GM19455 (cell line): ENCODE data around the gene NRM.
"Not testable (repeated sequence)": the region's sequence is repeated elsewhere in the genome, so short reads cannot be mapped to it uniquely, and the experiment has no call there.

Experiments
- ATAC-seq: cut with Tn5 transposase; IDR thresholded peaks from one replicate; pipeline ENCODE4 v1.9.1; 2021; ENCODE audit not compliant: unreplicated experiment

The NRM gene, protein sequence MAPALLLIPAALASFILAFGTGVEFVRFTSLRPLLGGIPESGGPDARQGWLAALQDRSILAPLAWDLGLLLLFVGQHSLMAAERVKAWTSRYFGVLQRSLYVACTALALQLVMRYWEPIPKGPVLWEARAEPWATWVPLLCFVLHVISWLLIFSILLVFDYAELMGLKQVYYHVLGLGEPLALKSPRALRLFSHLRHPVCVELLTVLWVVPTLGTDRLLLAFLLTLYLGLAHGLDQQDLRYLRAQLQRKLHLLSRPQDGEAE

DNA sequence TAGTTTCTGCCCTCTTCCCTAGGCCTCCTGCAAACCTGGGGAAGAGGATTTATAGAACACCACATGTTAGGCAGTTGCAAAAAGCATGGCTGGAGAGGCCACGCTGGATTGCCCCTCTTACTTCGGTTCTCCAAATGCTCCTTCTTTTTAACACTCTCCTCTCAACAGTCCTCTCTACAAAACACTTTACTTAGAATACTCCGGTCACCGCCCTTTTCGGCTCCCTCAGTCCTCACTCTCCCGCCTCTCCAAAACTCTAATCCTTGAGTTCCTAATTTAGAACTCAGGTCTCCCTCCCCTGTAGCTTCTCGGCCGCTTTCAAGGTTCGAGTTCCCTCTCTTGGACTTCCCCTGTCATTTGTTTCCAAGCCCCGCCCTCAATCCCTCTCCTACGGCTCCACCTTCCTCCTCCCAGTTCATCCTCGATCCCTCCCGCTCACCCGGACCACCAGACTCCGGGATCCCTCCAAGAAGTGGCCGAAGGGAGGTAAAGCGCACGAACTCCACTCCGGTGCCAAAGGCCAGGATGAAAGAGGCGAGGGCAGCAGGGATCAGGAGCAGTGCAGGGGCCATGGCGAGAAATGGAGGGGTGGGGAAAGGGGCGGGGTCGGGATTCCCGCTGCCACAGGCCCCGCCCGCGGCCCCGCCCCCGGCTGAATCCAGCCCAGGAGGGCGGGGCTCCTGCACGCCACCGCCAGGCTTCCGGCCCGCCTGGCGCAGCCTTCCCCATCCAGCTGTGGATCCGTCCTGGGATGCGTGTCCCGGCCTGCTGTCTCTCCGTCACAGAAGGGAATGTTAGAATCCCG, at the start of gene NRM:
TSS of gene NRM (minus strand) at position 582 of the 805 bp plus-strand sequence. CDS start at position 572, 10 bp downstream.
- ATAC-seq = no peak

DNA sequence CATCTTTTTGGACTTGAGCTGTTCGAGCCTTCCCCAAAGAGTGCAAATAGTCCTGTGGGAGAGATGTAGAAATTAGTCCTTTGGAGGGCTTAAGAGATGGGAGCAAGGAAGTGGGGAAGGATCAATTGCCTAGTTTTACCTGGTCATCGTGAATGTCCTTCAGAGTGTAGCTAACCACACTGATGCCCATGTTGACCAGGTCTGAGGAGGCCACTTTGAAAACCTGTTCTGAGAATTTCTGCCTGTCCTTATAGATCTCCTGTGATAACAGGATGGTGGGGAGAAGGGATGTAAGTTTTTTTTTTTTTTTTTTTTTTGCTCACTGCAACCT, 49.7 kb upstream of the NRM start:
- no peak for ATAC-seq

DNA sequence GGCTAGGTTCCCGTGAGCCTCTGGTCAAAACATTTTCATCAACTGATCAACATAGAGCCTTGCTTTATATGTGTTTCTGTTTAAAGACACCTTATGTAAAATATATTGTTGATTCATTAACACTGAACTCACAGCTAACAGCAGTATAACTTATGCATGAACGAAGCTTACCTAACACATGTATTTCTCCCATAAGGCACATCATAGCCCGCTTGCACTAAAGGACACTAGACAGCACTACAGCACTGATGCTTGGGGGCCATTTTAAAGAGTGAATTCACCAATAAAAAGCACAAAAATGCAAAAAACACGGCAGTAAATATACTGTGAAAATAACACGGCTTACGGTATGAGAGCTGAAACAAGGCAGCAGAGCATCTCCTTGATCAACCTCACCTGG, 47.7 kb upstream of the NRM start:
- no peak for ATAC-seq

DNA sequence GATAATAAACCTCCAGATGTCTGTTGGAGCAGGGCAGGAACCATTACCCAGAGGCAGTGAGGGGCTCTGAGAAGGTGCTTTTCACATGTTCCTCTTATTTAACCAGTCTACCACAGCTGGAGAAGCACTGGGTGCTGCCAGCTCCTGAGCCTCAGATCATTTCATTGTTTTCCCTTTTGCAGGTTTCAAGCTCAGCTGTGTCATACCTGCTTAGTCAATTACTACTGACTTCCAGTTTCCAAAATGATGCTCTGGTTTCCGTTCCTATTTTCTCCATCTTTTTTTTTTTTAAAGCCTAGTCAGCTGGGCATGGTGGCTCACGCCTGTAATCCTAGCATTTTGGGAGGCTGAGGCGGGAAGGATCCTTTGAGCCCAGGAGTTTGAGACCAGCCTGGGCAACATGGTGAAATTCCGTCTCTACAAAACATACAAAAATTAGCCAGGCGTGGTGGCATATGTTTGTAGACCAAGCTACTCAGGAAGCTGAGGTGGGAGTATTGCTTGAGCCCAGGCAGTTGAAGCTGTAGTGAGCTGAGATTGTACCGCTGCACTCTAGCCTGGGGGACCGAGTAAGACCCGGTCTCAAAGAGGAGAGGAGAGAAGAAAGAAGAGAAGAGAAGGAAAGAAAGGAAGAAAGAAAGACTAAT, 45.0 kb upstream of the NRM start:
- no peak for ATAC-seq

DNA sequence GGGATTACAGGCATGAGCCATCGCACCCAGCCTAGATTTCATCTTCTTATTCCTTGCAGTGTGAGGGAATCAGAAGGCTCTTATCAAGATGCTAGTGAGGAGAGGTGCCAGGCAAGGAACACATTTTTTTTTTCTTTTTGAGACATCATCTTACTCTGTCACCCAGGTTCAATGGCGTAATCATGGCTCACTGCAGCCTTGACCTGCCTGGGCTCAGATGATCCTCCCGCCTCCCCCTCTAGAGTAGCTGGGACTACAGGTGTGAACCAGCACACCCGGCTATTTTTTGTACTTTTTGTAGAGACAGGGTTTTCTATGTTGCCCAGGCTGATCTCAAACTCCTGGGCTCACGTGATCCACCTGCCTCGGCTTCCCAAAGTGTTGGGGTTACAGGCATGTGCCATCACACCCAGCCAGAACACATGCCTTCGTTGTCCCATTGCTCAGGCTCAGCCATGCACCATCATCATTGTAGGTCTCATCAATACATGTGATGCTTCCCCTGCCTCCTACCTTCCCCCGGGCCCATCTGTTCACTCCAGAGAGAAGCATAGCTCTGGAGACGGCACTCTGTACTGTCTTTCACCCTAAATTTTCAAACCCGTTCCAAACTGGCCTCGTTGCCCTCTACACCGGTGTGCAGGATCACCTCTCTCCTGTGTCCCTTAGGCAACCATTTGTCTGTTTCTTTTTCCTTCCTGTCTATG, 41.6 kb upstream of the NRM start:
- ATAC-seq = no peak

DNA sequence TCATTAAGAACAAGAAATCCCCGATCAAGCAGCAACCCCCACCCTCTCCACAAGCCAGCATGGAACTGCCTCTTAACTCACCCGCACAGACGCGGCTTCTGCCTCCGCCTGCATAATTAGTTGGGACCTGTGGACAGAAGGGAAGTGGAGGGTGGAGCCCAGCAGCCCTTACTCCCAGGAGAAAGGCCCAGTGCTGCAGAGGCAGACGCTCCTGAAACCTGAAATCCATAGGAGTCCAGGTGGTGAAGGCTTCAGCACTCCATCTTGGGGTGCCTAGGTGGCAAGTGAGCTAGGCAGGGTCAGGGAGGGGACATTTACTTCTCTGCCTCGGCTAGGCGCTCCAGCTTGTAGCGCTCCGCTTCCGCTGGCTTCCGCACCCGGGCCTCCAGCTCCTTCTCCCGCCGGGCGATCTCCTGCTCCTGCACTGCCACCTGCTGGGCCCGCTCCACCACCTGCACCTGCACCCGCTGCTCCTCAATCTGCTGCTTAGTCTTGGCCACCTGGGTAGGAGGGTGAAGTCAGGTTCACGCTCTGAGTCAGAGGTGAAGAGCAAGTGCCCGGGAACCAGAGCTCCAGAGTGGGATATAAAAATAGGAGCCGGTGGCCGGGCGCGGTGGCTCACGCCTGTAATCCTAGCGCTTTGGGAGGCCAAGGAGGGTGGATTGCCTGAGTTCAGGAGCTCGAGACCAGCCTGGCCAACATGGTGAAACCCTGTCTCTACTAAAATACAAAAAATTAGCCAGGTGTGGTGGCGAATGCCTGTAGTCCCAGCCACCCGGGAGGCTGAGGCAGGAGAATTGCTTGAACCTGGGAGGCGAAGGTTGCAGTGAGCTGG, 40.0 kb upstream of the NRM start:
- ATAC-seq = peak; percentile 71

DNA sequence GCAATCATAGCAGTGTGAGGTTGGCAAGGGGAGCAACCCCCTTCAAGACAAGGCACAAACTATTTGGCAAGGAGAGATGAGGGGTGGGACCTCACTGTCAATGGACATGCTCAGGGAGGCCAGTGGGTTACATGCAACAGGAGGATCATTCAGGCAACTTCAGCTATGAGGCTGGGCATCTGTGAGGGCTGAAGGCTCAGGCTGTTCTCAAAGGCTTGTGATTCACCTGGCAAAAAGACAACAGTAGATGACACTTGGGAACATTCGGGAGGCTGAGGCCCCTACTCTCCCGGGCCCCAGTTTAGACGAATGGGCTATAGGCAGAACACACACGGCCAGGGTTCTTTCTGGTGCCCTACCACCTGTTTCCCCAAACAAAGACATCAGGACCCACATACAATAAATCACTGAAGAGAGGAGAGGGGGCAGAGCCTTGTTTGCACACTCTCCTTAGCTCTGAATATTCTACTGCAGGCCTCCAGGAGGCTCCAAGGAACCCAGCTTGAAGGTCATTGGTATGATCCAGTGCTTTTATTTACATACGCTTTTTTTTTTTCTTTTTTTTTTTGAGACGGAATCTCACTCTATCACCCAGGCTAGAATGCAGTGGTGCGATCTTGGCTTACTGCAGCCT, 37.3 kb upstream of the NRM start:
- no peak for ATAC-seq

DNA sequence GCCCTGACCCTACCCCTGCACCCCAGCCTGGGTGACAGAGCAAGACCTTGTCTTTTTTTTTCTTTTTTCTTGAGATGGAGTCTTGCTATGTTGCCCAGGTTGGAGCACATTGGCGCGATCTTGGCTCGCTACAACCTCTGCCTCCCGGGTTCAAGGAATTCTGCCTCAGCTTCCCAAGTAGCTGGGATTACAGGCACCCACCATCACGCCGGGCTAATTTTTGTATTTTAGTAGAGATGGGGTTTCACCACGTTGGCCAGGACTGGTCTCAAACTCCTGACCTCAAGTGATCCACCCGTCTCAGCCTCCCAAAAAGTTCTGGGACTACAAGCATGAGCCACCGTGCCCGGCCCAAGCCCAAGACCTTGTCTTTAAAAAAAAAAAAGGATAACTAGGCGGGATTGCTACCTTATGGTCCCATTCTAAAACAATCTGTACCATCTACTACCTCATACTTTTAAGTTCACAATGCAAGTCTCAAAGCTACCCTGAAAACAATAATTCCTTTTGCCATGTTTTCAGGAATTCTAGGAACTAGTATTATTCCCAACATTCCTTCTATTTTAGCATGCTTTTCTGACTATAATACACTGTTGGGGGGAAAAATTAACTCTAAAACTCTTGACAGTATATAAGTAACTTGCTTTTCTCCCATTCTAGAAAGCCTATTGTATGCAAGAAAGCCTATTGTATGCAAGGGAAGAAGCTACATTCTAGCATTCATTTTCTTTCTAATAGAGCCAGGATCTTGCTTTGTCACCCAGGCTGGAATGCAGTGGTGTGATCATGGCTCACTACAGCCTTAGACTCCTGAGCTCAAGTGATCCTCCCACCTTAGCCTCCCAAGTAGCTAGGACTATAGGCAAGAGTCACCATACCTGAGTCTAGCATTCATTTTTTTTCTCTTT, 36.0 kb upstream of the NRM start:
- no peak for ATAC-seq

DNA sequence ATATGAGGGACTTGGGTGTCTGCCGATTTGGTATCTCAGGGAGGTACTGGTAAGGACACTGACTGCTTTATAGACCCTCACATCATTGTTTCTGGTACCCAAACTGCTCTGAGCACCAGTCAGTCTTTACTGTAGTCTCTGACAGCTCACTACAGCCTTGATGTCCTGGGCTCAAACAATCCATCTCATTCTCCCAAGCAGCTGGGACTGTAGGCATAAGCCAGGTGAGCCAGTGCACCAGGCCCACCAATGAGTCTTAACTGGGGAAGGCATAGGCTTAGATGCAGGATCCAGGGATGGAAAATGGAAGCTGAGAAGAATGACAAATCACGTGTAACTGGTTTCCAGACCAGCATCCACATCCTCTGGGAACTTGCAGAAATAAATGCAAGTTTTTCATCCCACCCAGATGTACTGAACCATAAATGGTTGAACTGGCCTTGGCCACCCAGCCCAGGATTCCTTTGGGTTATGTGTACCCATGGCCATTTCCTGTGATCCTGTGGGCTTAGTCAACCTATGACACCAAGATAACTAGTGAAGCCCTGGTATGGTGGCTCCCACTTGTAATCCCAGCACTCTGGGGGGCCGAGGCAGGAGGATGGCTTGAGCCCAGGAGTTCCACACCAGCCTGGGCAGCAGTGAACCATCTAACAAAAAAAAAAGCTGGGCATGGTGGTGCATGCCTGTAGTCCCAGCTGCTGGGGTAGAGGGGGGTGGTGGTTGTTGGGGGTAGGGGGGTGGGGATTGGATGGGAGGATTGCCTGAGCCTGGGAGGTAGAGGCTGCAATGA, 35.1 kb upstream of the NRM start:
- no peak for ATAC-seq

DNA sequence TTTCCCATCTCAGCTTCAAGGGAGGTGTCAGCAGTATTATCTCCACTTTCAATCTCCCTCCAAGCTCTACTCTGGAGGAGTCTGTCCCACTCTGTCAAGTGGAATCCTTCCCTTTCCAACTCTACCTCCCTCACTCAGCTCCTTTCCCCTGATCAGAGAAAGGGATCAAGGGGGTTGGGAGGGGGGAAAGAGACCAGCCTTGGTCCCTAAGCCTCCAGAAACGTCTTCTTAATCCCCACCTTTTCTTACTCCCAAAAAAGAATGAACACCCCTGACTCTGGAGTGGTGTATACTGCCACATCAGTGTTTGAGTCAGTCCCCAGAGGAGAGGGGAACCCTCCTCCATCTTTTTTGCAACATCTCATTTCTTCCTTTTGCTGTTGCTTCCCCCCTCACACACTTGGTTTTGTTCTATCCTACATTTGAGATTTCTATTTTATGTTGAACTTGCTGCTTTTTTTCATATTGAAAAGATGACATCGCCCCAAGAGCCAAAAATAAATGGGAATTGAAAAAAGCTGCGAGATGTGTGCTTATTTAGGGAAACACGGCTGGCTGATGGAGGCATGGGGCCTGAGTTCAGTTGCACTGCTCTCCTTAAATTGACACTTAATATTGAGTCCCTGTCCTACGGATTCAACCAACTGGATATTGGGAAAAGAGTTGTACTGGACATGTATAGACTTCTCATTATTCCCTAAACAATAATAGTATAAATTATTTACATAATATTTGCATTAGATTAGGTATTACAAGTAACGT, 34.3 kb upstream of the NRM start:
- ATAC-seq = no peak

DNA sequence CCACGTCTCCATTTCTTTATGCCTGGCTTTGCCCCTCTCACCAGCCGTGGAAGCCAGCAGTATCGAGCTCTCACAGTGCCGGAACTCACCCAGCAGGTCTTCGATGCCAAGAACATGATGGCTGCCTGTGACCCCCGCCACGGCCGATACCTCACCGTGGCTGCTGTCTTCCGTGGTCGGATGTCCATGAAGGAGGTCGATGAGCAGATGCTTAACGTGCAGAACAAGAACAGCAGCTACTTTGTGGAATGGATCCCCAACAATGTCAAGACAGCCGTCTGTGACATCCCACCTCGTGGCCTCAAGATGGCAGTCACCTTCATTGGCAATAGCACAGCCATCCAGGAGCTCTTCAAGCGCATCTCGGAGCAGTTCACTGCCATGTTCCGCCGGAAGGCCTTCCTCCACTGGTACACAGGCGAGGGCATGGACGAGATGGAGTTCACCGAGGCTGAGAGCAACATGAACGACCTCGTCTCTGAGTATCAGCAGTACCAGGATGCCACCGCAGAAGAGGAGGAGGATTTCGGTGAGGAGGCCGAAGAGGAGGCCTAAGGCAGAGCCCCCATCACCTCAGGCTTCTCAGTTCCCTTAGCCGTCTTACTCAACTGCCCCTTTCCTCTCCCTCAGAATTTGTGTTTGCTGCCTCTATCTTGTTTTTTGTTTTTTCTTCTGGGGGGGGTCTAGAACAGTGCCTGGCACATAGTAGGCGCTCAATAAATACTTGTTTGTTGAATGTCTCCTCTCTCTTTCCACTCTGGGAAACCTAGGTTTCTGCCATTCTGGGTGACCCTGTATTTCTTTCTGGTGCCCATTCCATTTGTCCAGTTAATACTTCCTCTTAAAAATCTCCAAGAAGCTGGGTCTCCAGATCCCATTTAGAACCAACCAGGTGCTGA, 33.3 kb upstream of the NRM start:
- ATAC-seq = not testable (repeated sequence)

DNA sequence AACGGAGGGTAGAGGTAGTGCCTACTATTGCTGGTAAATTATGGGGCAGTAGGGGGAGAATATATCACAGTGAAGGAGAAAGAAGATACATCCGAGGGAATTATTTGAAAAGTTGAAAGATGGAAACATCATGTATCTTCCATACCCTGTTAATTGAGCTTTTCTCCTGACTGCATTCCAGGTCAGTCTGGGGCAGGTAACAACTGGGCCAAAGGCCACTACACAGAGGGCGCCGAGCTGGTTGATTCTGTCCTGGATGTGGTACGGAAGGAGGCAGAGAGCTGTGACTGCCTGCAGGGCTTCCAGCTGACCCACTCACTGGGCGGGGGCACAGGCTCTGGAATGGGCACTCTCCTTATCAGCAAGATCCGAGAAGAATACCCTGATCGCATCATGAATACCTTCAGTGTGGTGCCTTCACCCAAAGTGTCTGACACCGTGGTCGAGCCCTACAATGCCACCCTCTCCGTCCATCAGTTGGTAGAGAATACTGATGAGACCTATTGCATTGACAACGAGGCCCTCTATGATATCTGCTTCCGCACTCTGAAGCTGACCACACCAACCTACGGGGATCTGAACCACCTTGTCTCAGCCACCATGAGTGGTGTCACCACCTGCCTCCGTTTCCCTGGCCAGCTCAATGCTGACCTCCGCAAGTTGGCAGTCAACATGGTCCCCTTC, 32.5 kb upstream of the NRM start:
- not testable (repeated sequence) for ATAC-seq

DNA sequence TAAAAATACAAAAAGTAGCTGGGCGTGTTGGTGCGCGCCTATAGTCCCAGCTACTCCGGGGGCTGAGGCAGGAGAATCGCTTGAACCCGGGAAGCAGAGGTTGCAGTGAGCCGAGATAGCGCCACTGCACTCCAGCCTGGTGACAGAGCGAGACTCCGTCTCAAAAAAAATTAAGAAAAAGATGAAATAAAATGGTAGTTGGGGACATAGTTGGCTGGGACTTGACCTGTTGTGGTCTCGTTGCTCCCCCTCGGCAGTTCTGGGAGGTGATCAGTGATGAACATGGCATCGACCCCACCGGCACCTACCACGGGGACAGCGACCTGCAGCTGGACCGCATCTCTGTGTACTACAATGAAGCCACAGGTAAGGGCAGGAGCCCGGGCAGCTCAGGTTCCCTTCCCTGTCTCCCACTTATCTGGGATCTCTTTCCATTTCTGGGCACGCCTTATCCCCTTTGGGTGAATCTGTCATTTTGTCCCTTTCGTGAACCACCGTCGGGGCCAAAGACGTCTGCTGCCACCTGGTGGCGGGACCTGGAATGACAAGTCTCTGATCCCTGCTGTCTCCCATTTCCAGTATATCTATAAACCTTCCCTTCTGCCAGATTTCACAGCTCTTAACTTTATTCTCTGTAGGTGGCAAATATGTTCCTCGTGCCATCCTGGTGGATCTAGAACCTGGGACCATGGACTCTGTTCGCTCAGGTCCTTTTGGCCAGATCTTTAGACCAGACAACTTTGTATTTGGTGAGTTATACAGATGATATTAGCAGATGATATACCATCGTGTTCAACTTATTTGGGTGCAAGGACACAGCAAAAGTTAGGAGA, 31.7 kb upstream of the NRM start:
- ATAC-seq = no peak

DNA sequence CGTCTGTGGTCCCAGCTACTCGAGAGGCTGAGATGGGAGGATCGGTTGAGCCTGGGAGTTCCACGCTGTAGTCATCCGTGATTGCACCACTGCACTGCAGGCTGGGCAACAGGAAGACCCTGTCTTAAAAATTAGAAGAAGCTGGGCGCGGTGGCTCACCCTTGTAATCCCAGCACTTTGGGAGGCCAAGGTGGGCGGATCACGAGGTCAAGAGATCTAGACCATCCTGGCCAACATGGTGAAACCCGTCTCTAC, 31.2 kb upstream of the NRM start:
- ATAC-seq = not testable (repeated sequence)

DNA sequence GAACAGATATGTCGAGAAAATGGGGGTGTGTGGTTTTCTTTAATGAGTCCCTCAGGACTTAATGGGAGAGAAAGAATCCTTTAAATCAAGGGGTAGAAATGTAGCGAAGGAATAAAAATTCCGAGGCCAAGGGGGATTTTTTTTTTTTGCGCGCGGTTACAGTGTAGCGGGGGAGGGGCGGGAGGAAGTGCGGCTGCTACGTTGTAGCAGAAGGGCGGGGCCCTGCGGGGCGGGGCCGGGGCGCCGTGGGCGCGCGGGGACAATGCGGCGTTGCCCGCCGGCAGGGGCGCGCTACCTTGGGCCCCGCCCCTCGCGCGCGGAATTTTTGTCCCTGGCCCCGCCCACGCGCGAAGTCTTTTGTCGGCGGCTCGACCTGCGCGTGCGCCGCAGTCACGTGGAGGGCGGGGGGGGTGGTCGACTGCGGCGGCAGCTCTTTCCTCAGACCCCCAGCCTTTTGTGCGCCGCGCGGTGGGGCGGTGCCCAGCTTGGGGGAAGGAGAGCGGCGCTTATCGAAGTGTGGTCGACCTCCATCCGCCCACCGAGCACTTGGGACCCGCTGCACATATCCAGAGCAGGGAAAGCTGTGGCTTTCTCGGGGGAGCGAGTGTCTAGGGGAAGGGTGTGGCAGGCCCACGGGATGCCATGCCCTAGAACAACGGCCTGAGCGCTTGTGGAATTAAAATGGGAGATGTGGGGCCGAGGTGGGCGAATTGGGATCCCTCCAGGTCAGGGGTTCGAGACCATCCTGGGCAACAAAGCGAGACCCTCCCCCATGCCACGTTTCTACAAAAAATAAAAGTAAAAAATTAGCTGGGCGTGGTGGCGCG, 30.6 kb upstream of the NRM start:
- no peak for ATAC-seq
